PC-9 (cell line): Measurements from ENCODE around the gene CDH20. TPM values are rescaled to one million over a fixed set of nuclear protein-coding genes. Genes with fewer than 3 reads are reported as not detected.

Experiments
- BruUV-seq: library from RNA; stranded (reverse); fragments of 400-500 nt; replicated peaks from 2 replicates; lab custom pipeline; 2021; lab: Mats Ljungman, UMichigan
- CTCF ChIA-PET: fragments of 300-600 bp; sonication (Branson Sonifier 250); formaldehyde crosslinking; loops from one replicate; lab custom pipeline; 2022; ENCODE audit warnings: antibody characterized with exemption; lab: Charles Lee
- POLR2A ChIA-PET: fragments of 300-600 bp; sonication (Branson Sonifier 250); formaldehyde crosslinking; loops from one replicate; lab custom pipeline; 2022; ENCODE audit warnings: antibody characterized with exemption; ENCODE audit not compliant: unreplicated experiment; lab: Charles Lee
- DNase-seq, 2 experiments: peaks; one replicate each; pipeline versions ENCODE4 v3.0.0 to v3.0.0-alpha.2; 2015 to 2022; ENCODE audit warnings: mixed read lengths in 1 of 2
- H2AFZ ChIP-seq: fragments of 200-600 bp; sonication (generic); 2 replicates; pipeline ENCODE4 v1.8.1; 2017; ENCODE audit warnings: antibody characterized with exemption
- H3F3A ChIP-seq: fragments of 200-600 bp; sonication (generic); 2 replicates; pipeline ENCODE4 v1.8.1; 2017; ENCODE audit warnings: antibody characterized with exemption, mild to moderate bottlenecking, low read depth; ENCODE audit not compliant: insufficient read depth
- H3K27ac ChIP-seq: fragments of 200-600 bp; sonication (generic); 2 replicates; pipeline ENCODE4 v1.6.1; 2016; ENCODE audit warnings: mixed run types
- H3K27me3 ChIP-seq: fragments of 200-600 bp; sonication (generic); 2 replicates; pipeline ENCODE4 v1.6.1; 2016; ENCODE audit warnings: low read depth, mixed run types; ENCODE audit not compliant: insufficient read depth
- H3K36me3 ChIP-seq: fragments of 200-600 bp; sonication (generic); 2 replicates; pipeline ENCODE4 v1.6.1; 2016; ENCODE audit warnings: low read depth, mixed run types
- H3K4me1 ChIP-seq: fragments of 200-600 bp; sonication (generic); replicated peaks from 2 replicates; pipeline ENCODE4 v1.6.1; 2016; ENCODE audit warnings: mixed run types; ENCODE audit not compliant: insufficient read depth
- H3K4me2 ChIP-seq: fragments of 200-600 bp; sonication (generic); 2 replicates; pipeline ENCODE4 v1.6.1; 2017; ENCODE audit warnings: mixed run types
- H3K4me3 ChIP-seq: fragments of 200-600 bp; sonication (generic); 2 replicates; pipeline ENCODE4 v1.6.1; 2016; ENCODE audit warnings: mixed run types
- H3K79me2 ChIP-seq: fragments of 200-600 bp; sonication (generic); 2 replicates; pipeline ENCODE4 v1.6.1; 2017; ENCODE audit warnings: low read depth, mixed run types
- H3K9me2 ChIP-seq: fragments of 200-600 bp; sonication (generic); 2 replicates; pipeline ENCODE4 v1.8.1; 2017; ENCODE audit warnings: mild to moderate bottlenecking; ENCODE audit not compliant: insufficient read depth
- H3K9me3 ChIP-seq: fragments of 200-600 bp; sonication (generic); 2 replicates; pipeline ENCODE4 v1.8.1; 2016; ENCODE audit warnings: low read depth; ENCODE audit not compliant: insufficient read depth
- H4K20me1 ChIP-seq: fragments of 200-600 bp; sonication (generic); 2 replicates; pipeline ENCODE4 v1.8.1; 2017; ENCODE audit not compliant: insufficient read depth
- CTCF ChIP-seq: fragments of 200-600 bp; sonication (generic); conservative IDR thresholded peaks from 2 replicates; pipeline ENCODE4 v1.6.1; 2017; ENCODE audit warnings: mixed run types, antibody characterized with exemption, mild to moderate bottlenecking, moderate library complexity
- EZH2 ChIP-seq: fragments of 200-600 bp; sonication (generic); IDR thresholded peaks from 2 replicates; pipeline ENCODE4 v1.8.0; 2017; ENCODE audit warnings: antibody characterized with exemption, low read depth
- intact Hi-C: fragments of 100-400 bp; cut with micrococcal nuclease; formaldehyde crosslinking; loops from one replicate; pipeline ENCODE4 v1.10.0; 2022; ENCODE audit not compliant: unreplicated experiment
- total RNA-seq: library from RNA; stranded (reverse); gene quantifications from 2 replicates; pipeline ENCODE4 v1.2.3, GENCODE V29; 2021

Gene CDH20
- total RNA-seq, 1 experiment from 2014 or later = not detected

- H2AFZ ChIP-seq = no peak overlapping the region
- no peaks in the 10 kb centered on the region for H3F3A ChIP-seq
- no peaks in the 10 kb centered on the region for H3K9me2 ChIP-seq
- H3K4me2 ChIP-seq = no peak overlapping the region
- CTCF ChIA-PET = no interaction called here
- intact Hi-C loops = no loop called here
- no peaks in the 10 kb centered on the region for H3K36me3 ChIP-seq
- TF ChIP-seq CTCF = no peak
- no peak overlapping the region for H3K27ac ChIP-seq
- H3K9me3 ChIP-seq = no peaks in the 10 kb centered on the region
- H3K4me3 ChIP-seq = no peak overlapping the region
- H3K4me1 ChIP-seq = no peaks in the 10 kb centered on the region
- no peaks in the 10 kb centered on the region for H4K20me1 ChIP-seq
- no TSS peak for BruUV-seq
- H3K27me3 ChIP-seq = no peaks in the 10 kb centered on the region
- POLR2A ChIA-PET = no interaction called here
- H3K79me2 ChIP-seq = no peaks in the 10 kb centered on the region
- no peak for DNase-seq
Observed at GRCh38 chr18:61352059-61352458, 18.8 kb downstream of the CDH20 start.

- ChIA-PET CTCF (no interaction called here), POLR2A (no interaction called here)
- no peaks in the 10 kb centered on the region for H4K20me1 ChIP-seq
- H2AFZ ChIP-seq = no peak overlapping the region
- H3K36me3 ChIP-seq = no peaks in the 10 kb centered on the region
- H3K9me2 ChIP-seq = no peaks in the 10 kb centered on the region
- BruUV-seq = no TSS peak
- no peak for DNase-seq
- H3K4me2 ChIP-seq = no peak overlapping the region
- TF ChIP-seq EZH2 (no peak), CTCF (no peak)
- H3K9me3 ChIP-seq = no peaks in the 10 kb centered on the region
- no peaks in the 10 kb centered on the region for H3F3A ChIP-seq
- no peak overlapping the region for H3K27ac ChIP-seq
- H3K4me3 ChIP-seq = no peak overlapping the region
- no peaks in the 10 kb centered on the region for H3K79me2 ChIP-seq
- no peaks in the 10 kb centered on the region for H3K27me3 ChIP-seq
- H3K4me1 ChIP-seq = no peaks in the 10 kb centered on the region
- intact Hi-C loops = no loop called here
Observed at GRCh38 chr18:61352611-61353010, 19.4 kb downstream of the CDH20 start.

DNA sequence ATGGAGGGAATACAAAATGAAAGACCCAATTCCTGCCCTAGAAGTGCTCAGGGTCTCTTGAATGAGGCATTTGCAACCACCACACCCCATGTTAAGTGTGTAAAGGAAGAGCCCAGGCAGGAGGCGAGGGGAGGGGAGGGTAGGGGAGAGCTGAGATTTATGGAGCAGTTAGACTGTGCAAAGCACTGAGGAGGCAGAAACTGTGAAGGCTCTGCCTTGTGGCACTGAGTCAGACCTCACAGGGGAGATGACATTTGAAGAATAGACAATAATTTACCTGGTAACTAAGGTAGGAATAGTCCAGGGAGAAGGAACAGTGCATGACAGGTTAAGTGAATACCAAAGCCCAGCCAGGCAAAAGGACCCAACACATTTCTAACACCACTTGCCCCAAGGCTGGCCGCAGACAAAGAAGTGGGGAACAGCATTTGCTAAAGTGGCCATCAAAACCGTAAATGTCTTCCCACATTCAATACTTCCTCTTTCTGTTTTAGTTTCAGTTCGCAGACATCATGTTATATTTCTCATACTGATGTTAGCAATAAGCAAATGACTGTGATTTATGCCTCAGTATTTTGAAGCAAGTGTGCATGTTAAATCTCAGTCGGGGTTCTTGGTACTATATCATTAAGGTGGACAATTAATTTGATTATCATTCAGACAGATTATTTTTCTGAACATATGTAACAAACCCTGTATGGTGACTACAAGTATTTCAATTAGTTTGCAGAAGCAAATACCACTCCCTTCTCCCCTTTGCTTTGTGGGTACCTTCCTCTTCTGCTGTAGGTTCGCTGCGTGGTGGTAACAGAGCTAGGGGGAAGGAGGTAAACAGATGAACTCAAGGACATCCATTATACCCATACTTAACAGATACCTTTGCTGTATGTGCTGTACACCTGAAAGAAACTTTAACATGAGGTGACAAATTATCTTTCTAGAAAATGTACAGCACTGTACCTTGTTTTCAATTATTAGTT, 27.5 kb downstream of the CDH20 start:
- H3K4me1 ChIP-seq = no peaks in the 10 kb centered on the region
- ChIA-PET POLR2A (no interaction called here), CTCF (no interaction called here)
- no peak overlapping the region for H3K4me3 ChIP-seq
- no peaks in the 10 kb centered on the region for H3K79me2 ChIP-seq
- no peaks in the 10 kb centered on the region for H3K27me3 ChIP-seq
- no peaks in the 10 kb centered on the region for H3K9me3 ChIP-seq
- no peaks in the 10 kb centered on the region for H3F3A ChIP-seq
- no peak overlapping the region for H3K4me2 ChIP-seq
- DNase-seq = no peak
- H4K20me1 ChIP-seq = no peaks in the 10 kb centered on the region
- TF ChIP-seq CTCF (no peak), EZH2 (no peak)
- H3K27ac ChIP-seq = no peak overlapping the region
- H3K36me3 ChIP-seq = no peaks in the 10 kb centered on the region
- no peaks in the 10 kb centered on the region for H3K9me2 ChIP-seq
- no TSS peak for BruUV-seq
- intact Hi-C loops = no loop called here
- H2AFZ ChIP-seq = no peak overlapping the region
